GM19463 (cell line): ENCODE measurements around the gene KRTAP20-2.

Experiments
- ATAC-seq: cut with Tn5 transposase; IDR thresholded peaks from one replicate; pipeline ENCODE4 v1.9.1; 2021; ENCODE audit warnings: mild to moderate bottlenecking, moderate library complexity; ENCODE audit not compliant: unreplicated experiment

KRTAP20-2 gene

GRCh38 chr21:30672985-30673650 lies 38.1 kb downstream of the KRTAP20-2 start:
- no peak for ATAC-seq

DNA sequence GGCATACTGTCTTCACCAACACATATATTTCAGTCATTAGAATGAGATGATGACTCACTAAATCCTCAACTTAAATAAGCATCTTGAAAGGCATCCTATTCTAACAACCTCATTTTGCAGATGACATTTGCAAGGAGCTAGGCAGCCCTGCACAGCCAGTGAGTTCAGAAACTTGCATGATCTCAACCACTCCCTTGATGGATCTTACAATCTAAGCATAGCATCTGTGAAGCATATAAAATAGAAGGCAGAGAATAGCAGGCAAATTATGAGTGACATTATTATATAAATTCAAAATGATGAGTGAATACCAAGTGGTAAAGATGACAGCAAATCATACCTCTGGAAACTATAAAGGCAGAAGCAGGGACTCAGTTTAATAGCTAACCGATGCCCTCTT lies 39.3 kb downstream of the KRTAP20-2 start:
- ATAC-seq: no peak

- ATAC-seq: no peak
These were observed 41.7 kb downstream of the KRTAP20-2 start for GRCh38 chr21:30676737-30677136.

DNA sequence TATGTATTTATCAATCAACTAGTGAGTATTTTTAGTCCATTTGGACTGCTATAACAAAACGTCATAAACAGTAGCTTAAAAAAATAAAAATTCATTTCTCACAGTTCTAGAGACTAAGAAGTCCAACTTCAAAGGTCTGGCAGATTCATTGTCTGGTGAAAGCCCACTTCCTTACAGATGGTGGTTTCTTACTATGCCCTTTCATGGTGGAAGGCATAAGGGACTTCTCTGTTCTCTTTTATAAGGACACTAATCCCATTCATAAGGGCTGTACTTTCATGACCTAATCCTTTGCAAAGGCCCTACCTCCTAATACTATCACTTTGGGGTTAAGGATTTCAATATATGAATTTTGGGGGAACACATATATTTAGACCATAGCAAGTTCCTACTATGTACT lies 45.6 kb downstream of the KRTAP20-2 start:
- no peak for ATAC-seq

- no peak for ATAC-seq
These were observed 49.5 kb downstream of the KRTAP20-2 start for GRCh38 chr21:30684506-30684905.
